H1 (cell line): ENCODE measurements around the gene PTPN22. TPM values are rescaled to one million over a fixed set of nuclear protein-coding genes. Genes with fewer than 3 reads are reported as not detected.

Source experiments
- CTCF ChIA-PET: fragments of 300-600 bp; sonication (Branson Sonifier 250); formaldehyde crosslinking; loops from one replicate; lab custom pipeline; 2021; ENCODE audit not compliant: partially characterized antibody; lab: Charles Lee
- POLR2A ChIA-PET: fragments of 300-600 bp; sonication (Branson Sonifier 250); formaldehyde crosslinking; loops from one replicate; lab custom pipeline; 2021; ENCODE audit warnings: inconsistent platforms; ENCODE audit not compliant: partially characterized antibody; lab: Charles Lee
- DNase-seq, 2 experiments: peaks; one replicate each; pipeline versions ENCODE4 v3.0.0 to v3.0.0-alpha.2; 2010 to 2022; ENCODE audit warnings: low spot score in 2 of 2, low read depth in 1 of 2, mixed read lengths in 1 of 2
- FAIRE-seq: peaks from 2 replicates; lab custom pipeline; 2011; peaks lifted over from hg19 to GRCh38; lab: Jason Lieb, UNC
- H2AFZ ChIP-seq: 2 replicates; pipeline ENCODE4 v1.8.1; 2012; ENCODE audit warnings: low read length, inconsistent platforms
- H2AK5ac ChIP-seq: 2 replicates; pipeline ENCODE4 v1.6.1; 2013; ENCODE audit warnings: low read depth, low read length
- H2BK120ac ChIP-seq: replicated peaks from 2 replicates; pipeline ENCODE3; 2013; ENCODE audit warnings: low read depth, low read length, inconsistent platforms
- H2BK12ac ChIP-seq: 2 replicates; pipeline ENCODE4 v1.6.1; 2013; ENCODE audit warnings: low read depth, low read length
- H2BK15ac ChIP-seq: 2 replicates; pipeline ENCODE4 v1.6.1; 2013; ENCODE audit warnings: low read length
- H2BK20ac ChIP-seq: 2 replicates; pipeline ENCODE4 v1.6.1; 2013; ENCODE audit warnings: low read length
- H2BK5ac ChIP-seq: 2 replicates; pipeline ENCODE4 v1.6.1; 2013; ENCODE audit warnings: low read depth, low read length
- H3K14ac ChIP-seq: 2 replicates; pipeline ENCODE4 v1.6.1; 2013; ENCODE audit warnings: inconsistent platforms; ENCODE audit not compliant: insufficient read length
- H3K18ac ChIP-seq: 2 replicates; pipeline ENCODE4 v1.6.1; 2013; ENCODE audit warnings: low read length; ENCODE audit errors: extremely low read depth
- H3K23ac ChIP-seq: 2 replicates; pipeline ENCODE4 v1.6.1; 2013; ENCODE audit warnings: inconsistent platforms; ENCODE audit not compliant: insufficient read length
- H3K23me2 ChIP-seq: 2 replicates; pipeline ENCODE4 v1.6.1; 2013; ENCODE audit warnings: low read depth, low read length
- H3K27ac ChIP-seq: 2 replicates; pipeline ENCODE4 v1.6.1; 2011; ENCODE audit warnings: low read depth, low read length, inconsistent platforms
- H3K27me3 ChIP-seq, 4 experiments: replicated peaks in 1 of 4; 1 replicate in 1 of 4; 2 replicates in 3 of 4; pipeline versions ENCODE4 v1.6.1 to v1.8.1; 2011 to 2013; ENCODE audit warnings: low read length in 3 of 4, mild to moderate bottlenecking in 3 of 4, inconsistent platforms in 2 of 4, mixed read lengths in 2 of 4, moderate library complexity in 1 of 4; ENCODE audit not compliant: control insufficient read depth in 3 of 4, insufficient read depth in 3 of 4; ENCODE audit errors: extremely low read depth in 1 of 4
- H3K36me3 ChIP-seq, 4 experiments: 2 replicates each; pipeline versions ENCODE4 v1.6.1 to v1.8.1; 2011 to 2013; ENCODE audit warnings: mild to moderate bottlenecking in 4 of 4, low read length in 3 of 4, moderate library complexity in 2 of 4, control low read depth in 1 of 4, inconsistent platforms in 1 of 4; ENCODE audit not compliant: insufficient read depth in 4 of 4, control insufficient read depth in 2 of 4
- H3K4ac ChIP-seq: replicated peaks from 2 replicates; pipeline ENCODE3; 2013; ENCODE audit warnings: low read length, low read depth, mixed read lengths, inconsistent platforms; ENCODE audit not compliant: insufficient read length
- H3K4me1 ChIP-seq, 4 experiments: replicated peaks in 1 of 4; 1 replicate in 1 of 4; 2 replicates in 3 of 4; pipeline versions ENCODE4 v1.6.1 to v1.8.1; 2011 to 2013; ENCODE audit warnings: low read length in 3 of 4, inconsistent platforms in 2 of 4, mixed read lengths in 1 of 4; ENCODE audit not compliant: insufficient read depth in 4 of 4, control insufficient read depth in 3 of 4
- H3K4me2 ChIP-seq, 2 experiments: 2 replicates each; pipeline versions ENCODE4 v1.6.1 to v1.8.1; 2011 to 2013; ENCODE audit warnings: low read depth in 2 of 2, low read length in 2 of 2, control low read depth in 1 of 2, inconsistent platforms in 1 of 2, mild to moderate bottlenecking in 1 of 2; ENCODE audit not compliant: insufficient read depth in 1 of 2
- H3K4me3 ChIP-seq, 4 experiments: fragments of 200-600, 300-600 bp in 1 of 4; sonication (generic), shearing (Covaris generic), sonication (Bioruptor Twin) in 1 of 4; 2 replicates each; pipeline versions ENCODE4 v1.5.1 to v1.8.1; 2011 to 2016; ENCODE audit warnings: low read length in 4 of 4, low read depth in 3 of 4, control low read depth in 2 of 4, inconsistent platforms in 2 of 4, mild to moderate bottlenecking in 2 of 4, mixed read lengths in 1 of 4, moderate library complexity in 1 of 4; ENCODE audit not compliant: insufficient read depth in 2 of 4; ENCODE audit errors: extremely low read depth in 1 of 4
- H3K56ac ChIP-seq: replicated peaks from 2 replicates; pipeline ENCODE3; 2013; ENCODE audit warnings: low read depth, mild to moderate bottlenecking, mixed read lengths, low read length, inconsistent platforms; ENCODE audit not compliant: insufficient read length
- H3K79me1 ChIP-seq: 2 replicates; pipeline ENCODE4 v1.6.1; 2013; ENCODE audit warnings: low read depth, low read length, control low read depth
- H3K79me2 ChIP-seq, 2 experiments: 2 replicates each; pipeline versions ENCODE4 v1.6.1 to v1.8.1; 2012 to 2013; ENCODE audit warnings: low read length in 2 of 2, mild to moderate bottlenecking in 2 of 2, inconsistent platforms in 1 of 2; ENCODE audit not compliant: insufficient read depth in 2 of 2, control insufficient read depth in 1 of 2
- H3K9ac ChIP-seq, 4 experiments: replicated peaks in 1 of 4; 1 replicate in 1 of 4; 2 replicates in 3 of 4; pipeline versions ENCODE4 v1.6.1 to v1.8.1; 2011 to 2013; ENCODE audit warnings: low read depth in 3 of 4, low read length in 3 of 4, control low read depth in 2 of 4, mild to moderate bottlenecking in 2 of 4, moderate library complexity in 2 of 4, inconsistent platforms in 1 of 4; ENCODE audit errors: extremely low read depth in 1 of 4
- H3K9me3 ChIP-seq, 2 experiments: 2 replicates each; pipeline versions ENCODE4 v1.6.1 to v1.8.1; 2012 to 2013; ENCODE audit warnings: mild to moderate bottlenecking in 2 of 2, moderate library complexity in 2 of 2, control low read depth in 1 of 2, inconsistent platforms in 1 of 2, low read depth in 1 of 2, low read length in 1 of 2, mixed read lengths in 1 of 2; ENCODE audit not compliant: insufficient read depth in 2 of 2
- H4K20me1 ChIP-seq, 2 experiments: replicated peaks in 1 of 2; 2 replicates each; pipeline versions ENCODE3 to v1.8.1; 2011 to 2013; ENCODE audit warnings: inconsistent platforms in 2 of 2, low read length in 2 of 2, mild to moderate bottlenecking in 1 of 2; ENCODE audit not compliant: insufficient read depth in 2 of 2, control insufficient read depth in 1 of 2
- H4K5ac ChIP-seq: 2 replicates; pipeline ENCODE4 v1.6.1; 2013; ENCODE audit warnings: low read length, low read depth, mixed read lengths, inconsistent platforms; ENCODE audit not compliant: insufficient read length
- H4K8ac ChIP-seq: 2 replicates; pipeline ENCODE4 v1.8.0; 2013; ENCODE audit warnings: mild to moderate bottlenecking, moderate library complexity, low read length, inconsistent platforms; ENCODE audit not compliant: insufficient read depth; ENCODE audit errors: extremely low read depth
- H4K91ac ChIP-seq: replicated peaks from 2 replicates; pipeline ENCODE3; 2013; ENCODE audit warnings: low read length, mixed read lengths, inconsistent platforms; ENCODE audit not compliant: insufficient read length
- BACH1 ChIP-seq: IDR thresholded peaks from 2 replicates; pipeline ENCODE4 v1.6.1; 2012; ENCODE audit warnings: low read length, improper control_type of control experiment
- CBX5 ChIP-seq: fragments of 300-800, 300-1000 bp; sonication (generic); IDR thresholded peaks from 2 replicates; pipeline ENCODE4 v1.7.1; 2016; ENCODE audit warnings: antibody characterized with exemption, low read length, low read depth
- NANOG ChIP-seq: IDR thresholded peaks from 2 replicates; pipeline ENCODE4 v1.6.1; 2011; ENCODE audit warnings: low read length, low read depth, mild to moderate bottlenecking, inconsistent platforms; ENCODE audit not compliant: insufficient read depth, poor library complexity, severe bottlenecking
- POLR2A ChIP-seq, 2 experiments: IDR thresholded peaks; 1 replicate in 1 of 2; 2 replicates in 1 of 2; pipeline ENCODE4 v1.6.1; 2011; ENCODE audit warnings: low read depth in 2 of 2, low read length in 2 of 2, mild to moderate bottlenecking in 2 of 2; ENCODE audit errors: control extremely low read depth in 1 of 2
- SAP30 ChIP-seq: fragments of 300-600 bp; sonication (generic); IDR thresholded peaks from 2 replicates; pipeline ENCODE4 v1.7.1; 2012; ENCODE audit warnings: low read length, moderate library complexity, mild to moderate bottlenecking, inconsistent platforms; ENCODE audit not compliant: insufficient read depth, insufficient replicate concordance
- SIN3A ChIP-seq, 2 experiments: IDR thresholded peaks in 1 of 2; conservative IDR thresholded peaks in 1 of 2; 2 replicates each; pipeline ENCODE4 v1.6.1; 2011 to 2012; ENCODE audit warnings: low read length in 2 of 2, improper control_type of control experiment in 1 of 2, low read depth in 1 of 2, mild to moderate bottlenecking in 1 of 2
- SIRT6 ChIP-seq: IDR thresholded peaks from one replicate; pipeline ENCODE4 v1.7.1; 2012; ENCODE audit warnings: low read length, inconsistent platforms
- SP1 ChIP-seq: IDR thresholded peaks from 2 replicates; pipeline ENCODE4 v1.6.1; 2011; ENCODE audit warnings: low read depth, low read length
- SP2 ChIP-seq: IDR thresholded peaks from 2 replicates; pipeline ENCODE4 v1.6.1; 2012; ENCODE audit warnings: mild to moderate bottlenecking, low read length, inconsistent platforms
- SRF ChIP-seq: IDR thresholded peaks from 2 replicates; pipeline ENCODE4 v1.6.1; 2011; ENCODE audit warnings: mild to moderate bottlenecking, low read depth, low read length, moderate library complexity
- TAF7 ChIP-seq: optimal IDR thresholded peaks from 2 replicates; pipeline ENCODE3; 2011; ENCODE audit warnings: low read depth, mild to moderate bottlenecking, inconsistent platforms, low read length, moderate library complexity, borderline replicate concordance
- whole genome bisulfite sequencing, 2 experiments: shearing (Covaris generic) in 1 of 2; methylation state at CpG; one replicate each; pipeline versions ENCODE4 v1.1.6 to v1.1.7; 2013 to 2015; ENCODE audit warnings: low lambda C conversion rate in 2 of 2, mixed read lengths in 2 of 2, inconsistent platforms in 1 of 2, low coverage in 1 of 2, missing lambda C conversion rate in 1 of 2; ENCODE audit not compliant: insufficient replicate concordance in 2 of 2, insufficient coverage in 1 of 2, insufficient read length in 1 of 2; ENCODE audit errors: extremely low coverage in 1 of 2, missing lambda C conversion rate in 1 of 2; 5-methylcytosine and 5-hydroxymethylcytosine counted together
- polyA plus RNA-seq, 7 experiments: library from polyadenylated mRNA; depleted of rRNA in 3 of 7; stranded (reverse) in 5 of 7; unstranded in 2 of 7; fragments of >200 nt in 5 of 7; fragments of 200-250 nt in 2 of 7; gene quantifications; 1 replicate in 5 of 7; 2 replicates in 1 of 7; 4 replicates in 1 of 7; pipeline versions ENCODE4 v1.2.1 to v1.2.3, GENCODE V29; 2011 to 2013; ENCODE audit warnings: missing spikeins in 2 of 7, mixed read lengths in 2 of 7
- total RNA-seq: library from RNA; stranded (reverse); fragmentation: NEBNext Ultra II Directional; extraction: Animal tissue kit (Norgen Biotek cat#: 25700); gene quantifications from 2 replicates; pipeline ENCODE4 v1.2.1, GENCODE V29; 2021
- TF ChIP-seq, protein P1 (sequence below): IDR thresholded peaks from 2 replicates; pipeline ENCODE4 v1.6.1; 2012; ENCODE audit warnings: inconsistent platforms

PTPN22 gene
- total and polyA plus RNA-seq, 2 of the 8 experiments (the other 6 are each of a cell fraction or from before 2014, with no cell fraction given): not detected

DNA sequence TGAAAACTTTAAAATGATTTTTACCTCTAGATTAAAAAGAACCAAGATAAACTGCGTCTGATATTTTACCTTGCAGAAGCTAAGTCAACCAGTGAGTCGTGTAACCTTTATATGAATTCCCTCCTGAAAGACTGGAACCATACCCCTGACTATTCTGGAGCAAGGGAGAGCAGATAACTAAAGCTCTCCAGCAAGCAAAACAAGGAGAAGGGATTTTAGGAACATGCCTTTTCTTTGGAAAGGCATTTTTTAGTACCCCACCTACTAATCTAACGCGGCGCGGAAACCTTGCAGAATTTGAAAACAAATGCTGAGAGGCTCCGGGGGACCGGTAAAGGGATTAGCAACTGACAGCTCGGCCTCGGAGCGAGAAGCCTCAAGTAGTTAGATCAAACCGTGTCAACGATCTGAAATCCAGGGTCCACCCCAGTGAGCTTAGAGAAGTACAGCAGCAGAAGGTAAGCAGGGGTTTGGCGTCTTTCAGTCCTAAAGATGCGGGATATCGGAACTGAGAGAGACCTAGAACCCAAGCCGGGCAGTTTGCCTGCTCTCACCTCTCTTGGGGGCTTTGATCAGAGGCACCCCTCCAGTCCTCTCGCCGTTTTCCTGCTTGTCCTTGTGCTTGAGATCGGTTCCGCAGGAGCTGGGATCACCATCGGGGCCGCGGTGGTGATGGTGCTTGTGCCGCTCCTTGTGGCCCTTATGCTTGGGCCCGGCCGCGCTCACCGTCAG lies 60.2 kb downstream of the PTPN22 start:
- no peaks in the 10 kb centered on the region; the same call in 1 of the 2 replicates for H3K23me2 ChIP-seq
- CTCF ChIA-PET: no interaction called here
- DNase-seq (peak in 1 of 2 experiments; percentile 5), FAIRE-seq (no peak)
- H4K8ac ChIP-seq: peak overlapping the region; percentile 93
- H4K5ac ChIP-seq: peak overlapping the region; percentile 53
- H2BK15ac ChIP-seq: no peak overlapping the region
- POLR2A ChIA-PET: interaction anchor here (0.9 to 2.5 kb wide), 7 partner anchors 23 to 118 kb away, joined by 3 to 17 read pairs (median 3); partner anchors contain the start of genes AP4B1, DCLRE1B, HIPK1 and PHTF1
- peak overlapping the region; percentile 85 to 99 (median 92) for H3K4me3 ChIP-seq
- H3K27ac ChIP-seq: peak overlapping the region; percentile 65; the same call in 1 of the 2 replicates
- peak overlapping the region; percentile 42 for H3K56ac ChIP-seq
- peak overlapping the region; percentile 67; the same call in 1 of the 2 replicates for H2BK5ac ChIP-seq
- no peak overlapping the region for H3K14ac ChIP-seq
- no peaks in the 10 kb centered on the region for H3K9me3 ChIP-seq
- H2AK5ac ChIP-seq: no peak overlapping the region
- no peak overlapping the region for H2BK20ac ChIP-seq
- no peak overlapping the region for H3K23ac ChIP-seq
- H3K36me3 ChIP-seq: no peaks in the 10 kb centered on the region
- peaks cover 2 to 4% of the 10 kb centered on the region in 2 experiments for H4K20me1 ChIP-seq
- no peak overlapping the region for H3K4ac ChIP-seq
- H2BK12ac ChIP-seq: no peak overlapping the region
- H4K91ac ChIP-seq: peak overlapping the region; percentile 29
- no peaks in the 10 kb centered on the region for H3K4me1 ChIP-seq
- H3K79me1 ChIP-seq: no peaks in the 10 kb centered on the region
- peaks cover 15 to 50% of the 10 kb centered on the region in 2 experiments for H3K79me2 ChIP-seq
- H2AFZ ChIP-seq: no peak overlapping the region
- peak overlapping the region; percentile 29; the same call in 1 of the 2 replicates for H3K18ac ChIP-seq
- WGBS, 2 experiments: 2% methylated on average over 29 of the region's 29 CpGs; no CpG with 5 or more reads in 1 of the 2 experiments
- peak overlapping the region; percentile 72 to 85 (median 76) for H3K9ac ChIP-seq
- H2BK120ac ChIP-seq: no peak overlapping the region
- peak overlapping the region; percentile 68 to 73 for H3K4me2 ChIP-seq
- no peaks in the 10 kb centered on the region for H3K27me3 ChIP-seq
- TF ChIP-seq SAP30: peak; percentile 95
- no peak for TF ChIP-seq SP2
- TF ChIP-seq BACH1: no peak
- no peak for TF ChIP-seq TAF7
- peak in 1 of 2 experiments; percentile 73; a peak in 2 of 4 replicates for TF ChIP-seq SIN3A (conservative IDR thresholded peaks at IDR 0.05 in 1 of 2, IDR thresholded peaks at IDR 0.05 in 1 of 2; ENCODE audit: low read depth in 1 of 2, low read length in 2 of 2)
- TF ChIP-seq, protein P1, sequence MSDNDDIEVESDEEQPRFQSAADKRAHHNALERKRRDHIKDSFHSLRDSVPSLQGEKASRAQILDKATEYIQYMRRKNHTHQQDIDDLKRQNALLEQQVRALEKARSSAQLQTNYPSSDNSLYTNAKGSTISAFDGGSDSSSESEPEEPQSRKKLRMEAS: no peak
- no peak for TF ChIP-seq POLR2A (IDR thresholded peaks at IDR 0.05; ENCODE audit: control extremely low read depth in 1 of 2, low read depth in 2 of 2, low read length in 2 of 2)
- no peak for TF ChIP-seq SP1
- TF ChIP-seq CBX5: no peak
- TF ChIP-seq SIRT6: no peak
- no peak for TF ChIP-seq NANOG
- no peak for TF ChIP-seq SRF
